Suprapubic skin (tissue), 3 donors: ENCODE results near the gene CNTD1.

Experiments used
- EP300 ChIP-seq: sonication (generic); formaldehyde crosslinking; IDR thresholded peaks from one replicate; pipeline ENCODE4 v1.6.1; 2017; ENCODE audit warnings: antibody characterized with exemption
- TF ChIP-seq, protein P1 (sequence below), 2 donors: fragments of 200-600 bp in 1 of 2; fragments of 450-650 bp in 1 of 2; sonication (generic) in 1 of 2; IDR thresholded peaks; one replicate each; pipeline ENCODE4 v1.5.1; 2016 to 2019; ENCODE audit warnings: antibody characterized with exemption in 2 of 2, mild to moderate bottlenecking in 1 of 2, moderate library complexity in 1 of 2

DNA sequence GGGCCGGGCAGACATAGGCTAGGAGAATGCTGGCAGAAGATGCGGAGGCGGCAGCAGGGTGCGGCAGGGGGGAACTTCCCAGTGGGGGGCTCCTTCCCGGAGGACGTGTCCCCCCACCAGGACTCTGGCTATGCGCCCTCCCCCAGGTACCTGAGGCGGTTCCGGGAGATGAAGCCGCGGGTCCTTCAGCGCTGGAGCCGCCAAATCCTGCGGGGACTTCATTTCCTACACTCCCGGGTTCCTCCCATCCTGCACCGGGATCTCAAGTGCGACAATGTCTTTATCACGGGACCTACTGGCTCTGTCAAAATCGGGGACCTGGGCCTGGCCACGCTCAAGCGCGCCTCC, 14.9 kb upstream of the CNTD1 start:
- TF ChIP-seq, protein P1, sequence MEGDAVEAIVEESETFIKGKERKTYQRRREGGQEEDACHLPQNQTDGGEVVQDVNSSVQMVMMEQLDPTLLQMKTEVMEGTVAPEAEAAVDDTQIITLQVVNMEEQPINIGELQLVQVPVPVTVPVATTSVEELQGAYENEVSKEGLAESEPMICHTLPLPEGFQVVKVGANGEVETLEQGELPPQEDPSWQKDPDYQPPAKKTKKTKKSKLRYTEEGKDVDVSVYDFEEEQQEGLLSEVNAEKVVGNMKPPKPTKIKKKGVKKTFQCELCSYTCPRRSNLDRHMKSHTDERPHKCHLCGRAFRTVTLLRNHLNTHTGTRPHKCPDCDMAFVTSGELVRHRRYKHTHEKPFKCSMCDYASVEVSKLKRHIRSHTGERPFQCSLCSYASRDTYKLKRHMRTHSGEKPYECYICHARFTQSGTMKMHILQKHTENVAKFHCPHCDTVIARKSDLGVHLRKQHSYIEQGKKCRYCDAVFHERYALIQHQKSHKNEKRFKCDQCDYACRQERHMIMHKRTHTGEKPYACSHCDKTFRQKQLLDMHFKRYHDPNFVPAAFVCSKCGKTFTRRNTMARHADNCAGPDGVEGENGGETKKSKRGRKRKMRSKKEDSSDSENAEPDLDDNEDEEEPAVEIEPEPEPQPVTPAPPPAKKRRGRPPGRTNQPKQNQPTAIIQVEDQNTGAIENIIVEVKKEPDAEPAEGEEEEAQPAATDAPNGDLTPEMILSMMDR (IDR thresholded peaks at IDR 0.05) = no peak
- TF ChIP-seq EP300 = no peak
